Measurements from ENCODE around the gene GBP6. TPM values are rescaled to one million over a fixed set of nuclear protein-coding genes. Genes with fewer than 3 reads are reported as not detected.
"Not testable (repeated sequence)": the region's sequence is repeated elsewhere in the genome, so short reads cannot be mapped to it uniquely, and the experiment has no call there.

Gene GBP6
- total RNA-seq, 4 donors from 2014 or later: 0.54 to 16.7 (median 1.6) TPM; not detected in 1

GRCh38 chr1:89335486-89335885 is 28.4 kb upstream of the GBP6 start:
- Histone ChIP-seq H3K9me3 (no peaks in the 10 kb centered on the region), H3K4me3 (no peak overlapping the region), H3K27me3 (no peaks in the 10 kb centered on the region), H3K4me1 (no peaks in the 10 kb centered on the region), H3K27ac (no peak overlapping the region), H3K36me3 (no peaks in the 10 kb centered on the region)
- ATAC-seq: no peak
- TF ChIP-seq EP300 (IDR thresholded peaks at IDR 0.05) (no peak), POLR2A (IDR thresholded peaks at IDR 0.05) (no peak), CTCF (IDR thresholded peaks at IDR 0.05) (no peak), POLR2AphosphoS5 (IDR thresholded peaks at IDR 0.05) (no peak)

GRCh38 chr1:89337903-89338302 is 26.0 kb upstream of the GBP6 start:
- Histone ChIP-seq H3K27ac (no peak overlapping the region), H3K9me3 (no peaks in the 10 kb centered on the region), H3K36me3 (no peaks in the 10 kb centered on the region), H3K27me3 (no peaks in the 10 kb centered on the region), H3K4me1 (no peaks in the 10 kb centered on the region), H3K4me3 (no peak overlapping the region)
- TF ChIP-seq CTCF (IDR thresholded peaks at IDR 0.05) (no peak), EP300 (IDR thresholded peaks at IDR 0.05) (no peak), POLR2AphosphoS5 (IDR thresholded peaks at IDR 0.05) (no peak), POLR2A (IDR thresholded peaks at IDR 0.05) (no peak)
- ATAC-seq: no peak
- 71 to 86% methylated on average over 2 to 4 of the region's 4 CpGs for WGBS, 2 donors (ENCODE audit: low coverage in 1 of 2)

DNA sequence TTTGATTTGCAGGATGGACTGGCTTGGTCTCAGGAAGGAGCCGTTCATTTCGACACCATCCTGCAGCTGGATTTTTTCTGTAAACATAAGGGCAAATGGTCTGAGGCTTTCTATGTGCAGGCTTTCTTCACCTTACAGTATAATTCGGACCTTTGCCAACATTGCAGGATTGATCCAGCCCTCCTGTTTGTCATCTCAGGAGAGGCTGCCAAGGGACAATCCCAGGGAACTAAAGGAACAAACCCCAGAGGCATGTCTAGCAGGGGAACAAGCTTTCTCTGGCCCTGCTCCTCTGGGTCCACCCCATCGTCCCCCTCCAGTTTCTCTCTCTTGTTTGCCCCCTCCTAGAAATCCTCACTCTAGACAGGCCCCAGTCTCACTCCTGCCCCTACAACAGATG is 24.8 kb upstream of the GBP6 start:
- Histone ChIP-seq H3K4me3 (no peak overlapping the region), H3K27ac (no peak overlapping the region), H3K4me1 (no peaks in the 10 kb centered on the region), H3K9me3 (peaks cover 0 to 2% (median 0%) of the 10 kb centered on the region in 3 donors), H3K27me3 (no peaks in the 10 kb centered on the region), H3K36me3 (no peaks in the 10 kb centered on the region)
- TF ChIP-seq CTCF (IDR thresholded peaks at IDR 0.05) (no peak), POLR2AphosphoS5 (IDR thresholded peaks at IDR 0.05) (no peak), POLR2A (IDR thresholded peaks at IDR 0.05) (no peak), EP300 (IDR thresholded peaks at IDR 0.05) (no peak)
- ATAC-seq: no peak
- 31 to 55% methylated on average over 4 of the region's 4 CpGs for WGBS, 2 donors (ENCODE audit: low coverage in 1 of 2)

- H3K4me1 ChIP-seq, H3K36me3 ChIP-seq, H3K4me3 ChIP-seq, ATAC-seq, H3K27ac ChIP-seq, H3K27me3 ChIP-seq: not testable (repeated sequence)
- H3K9me3 ChIP-seq: peaks cover 0 to 11% (median 0%) of the 10 kb centered on the region in 3 donors
Measured at GRCh38 chr1:89345479-89345878, 18.4 kb upstream of the GBP6 start.

DNA sequence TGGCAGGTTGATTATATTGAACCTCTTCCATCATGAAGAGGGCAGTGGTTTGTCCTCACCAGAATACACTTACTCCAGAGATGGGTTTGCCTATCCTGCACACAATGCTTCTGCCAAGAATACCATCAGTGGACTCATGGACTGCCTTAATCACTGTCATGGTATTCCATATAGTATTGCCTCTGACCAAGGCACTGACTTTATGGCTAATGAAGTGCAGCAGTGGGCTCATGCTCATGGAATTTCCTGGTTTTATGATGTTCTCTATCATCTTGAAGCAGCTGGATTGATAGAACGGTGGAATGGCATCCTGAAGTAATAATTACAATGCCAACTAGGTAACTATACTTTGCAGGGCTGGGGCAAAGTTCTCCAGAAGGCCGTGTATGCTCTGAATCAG is 16.6 kb upstream of the GBP6 start:
- no peaks in the 10 kb centered on the region for H3K36me3 ChIP-seq
- H3K9me3 ChIP-seq: peaks cover 0 to 11% (median 0%) of the 10 kb centered on the region in 3 donors
- H3K4me3 ChIP-seq: no peak overlapping the region
- no peaks in the 10 kb centered on the region for H3K27me3 ChIP-seq
- ATAC-seq: no peak
- no peaks in the 10 kb centered on the region for H3K4me1 ChIP-seq
- H3K27ac ChIP-seq: no peak overlapping the region
- WGBS, 2 donors (ENCODE audit: low coverage in 1 of 2): no CpG with 5 or more reads among the region's 2 CpGs
- no peak for TF ChIP-seq POLR2A (IDR thresholded peaks at IDR 0.05)

DNA sequence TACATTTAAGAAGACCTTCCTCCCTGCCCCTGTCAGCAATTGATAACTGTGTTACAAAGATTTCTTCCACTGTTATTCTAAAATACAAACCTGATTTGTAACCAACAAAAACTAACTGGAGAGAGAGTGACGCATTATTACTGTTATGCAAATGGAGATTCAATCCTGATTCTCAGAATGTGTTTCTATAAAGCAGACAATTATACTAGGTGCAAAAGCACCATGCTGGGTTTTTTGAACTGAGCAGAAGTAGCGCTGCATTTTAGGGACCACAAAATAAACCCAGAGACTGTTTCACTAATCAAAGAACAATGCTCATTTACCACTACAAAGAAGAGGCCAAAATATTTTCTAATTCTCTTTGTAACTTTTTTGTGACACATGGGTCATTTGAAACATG is 13.6 kb upstream of the GBP6 start:
- Histone ChIP-seq H3K4me1 (no peaks in the 10 kb centered on the region), H3K9me3 (no peaks in the 10 kb centered on the region)
- no peak for TF ChIP-seq CTCF (IDR thresholded peaks at IDR 0.05)
- no peak for TF ChIP-seq POLR2AphosphoS5 (IDR thresholded peaks at IDR 0.05)
- no peak for TF ChIP-seq POLR2A (IDR thresholded peaks at IDR 0.05)
- TF ChIP-seq EP300 (IDR thresholded peaks at IDR 0.05): no peak

More for the DNA sequence above, 13.6 kb upstream of the GBP6 start:
- no peaks in the 10 kb centered on the region for H3K27me3 ChIP-seq
- no peak overlapping the region for H3K27ac ChIP-seq
- no peak overlapping the region for H3K4me3 ChIP-seq
- no peak for ATAC-seq
- WGBS, 2 donors (ENCODE audit: low coverage in 1 of 2): 74 to 85% methylated on average over 2 of the region's 2 CpGs
- no peaks in the 10 kb centered on the region for H3K36me3 ChIP-seq

Measured in gastroesophageal sphincter (tissue), 4 donors.